ENCODE data around the gene NOTUM. TPM values are rescaled to one million over a fixed set of nuclear protein-coding genes. Genes with fewer than 3 reads are reported as not detected.

NOTUM gene
- total and polyA plus RNA-seq, 7 experiments from 2014 or later = 0.35 to 0.82 TPM; not detected in 5

DNA sequence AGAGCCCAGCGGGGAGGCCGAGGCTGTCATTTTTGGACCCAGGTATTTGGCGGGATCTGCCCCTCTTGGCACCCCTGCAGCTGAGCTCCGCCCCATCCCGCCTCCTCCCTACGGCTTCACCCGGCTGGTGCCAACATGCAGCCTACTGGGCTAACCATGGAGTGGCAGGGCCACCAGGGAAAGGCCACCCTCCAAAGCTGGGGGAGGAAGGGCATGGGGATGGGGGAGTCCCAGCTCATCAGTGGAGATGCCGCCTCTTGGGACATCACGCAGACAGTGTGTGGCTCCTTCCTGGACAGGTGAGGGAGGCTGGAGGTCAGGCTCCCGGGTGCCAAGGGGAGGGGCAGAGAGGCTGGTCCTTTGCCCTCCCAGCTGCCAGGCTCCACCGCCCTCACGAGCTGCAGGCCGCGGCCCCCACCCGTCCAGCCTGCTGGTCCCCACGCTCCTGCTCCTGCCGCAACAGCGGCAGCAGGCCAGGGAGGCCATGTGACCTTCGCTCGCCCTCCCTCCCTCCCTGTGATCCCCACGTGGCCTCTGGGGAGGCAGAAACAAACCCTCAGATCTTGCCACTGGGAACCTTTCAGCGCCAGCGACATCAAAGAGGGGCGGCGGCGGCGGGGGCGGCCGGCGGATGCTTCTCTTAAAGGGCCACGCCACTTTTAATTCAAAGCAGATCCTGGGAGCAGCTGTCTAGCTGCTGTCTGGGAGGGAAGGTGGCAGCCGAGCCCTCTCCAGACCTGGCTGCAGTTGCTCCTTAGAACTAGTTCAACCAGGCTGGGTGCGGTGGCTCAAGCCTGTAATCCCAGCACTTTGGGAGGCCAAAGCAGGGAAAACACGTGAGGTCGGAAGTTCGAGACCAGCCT is 6.8 kb upstream of the NOTUM start:
- Mint-ChIP-seq H3K27me3 (peaks cover 0 to 25% (median 0%) of the 10 kb centered on the region in 5 donors), H3K4me1 (peaks cover 4 to 40% (median 20%) of the 10 kb centered on the region in 7 donors), H3K36me3 (no peaks in the 10 kb centered on the region), H3K9me3 (peaks cover 0 to 5% (median 0%) of the 10 kb centered on the region in 11 donors), H3K27ac (peak overlapping the region; percentile 68 to 93 (median 84)), H3K4me3 (peak overlapping the region; percentile 60 to 84 (median 76))
- H3K4me1 ChIP-seq (ENCODE audit: control insufficient read depth in 2 of 2, insufficient read depth in 2 of 2, low read length in 2 of 2) = peaks cover 23% of the 10 kb centered on the region in 2 donors
- peak; percentile 62 to 90 (median 89) for DNase-seq
- ChIA-PET POLR2A (interaction anchor here (0.6 to 3.4 kb wide), 10 partner anchors 9 to 437 kb away, joined by 3 to 23 read pairs (median 3); partner anchors contain the start of genes ASPSCR1, CENPX and LRRC45), CTCF (interaction anchor here (0.6 to 2.5 kb wide), 6 partner anchors 9 to 333 kb away, joined by 3 to 8 read pairs (median 3); partner anchors contain the start of genes ASPSCR1, CENPX and LRRC45)
- H3K36me3 ChIP-seq (ENCODE audit: control insufficient read depth in 2 of 3, insufficient read depth in 3 of 3, low read length in 3 of 3) = no peaks in the 10 kb centered on the region
- peaks cover 0 to 2% of the 10 kb centered on the region in 2 donors for H3K27me3 ChIP-seq (ENCODE audit: control insufficient read depth in 2 of 2, insufficient read depth in 2 of 2, low read length in 2 of 2)
- H3K27ac ChIP-seq (ENCODE audit: low read depth, low read length) = peak overlapping the region; percentile 58
- intact Hi-C loops (cut with micrococcal nuclease) = loop anchor here (1.0 to 5.0 kb wide), 3 partner anchors 10 to 55 kb away; partner anchors contain the start of genes ASPSCR1 (in 2 of the 2), CENPX (in 2 of the 2), LRRC45 (in 2 of the 2) and MAFG (in 1 of the 2)
- peak overlapping the region; percentile 43 for H3K4me3 ChIP-seq (ENCODE audit: low read length)
- peak; percentile 97 for ATAC-seq
- no peaks in the 10 kb centered on the region for H3K9me3 ChIP-seq (ENCODE audit: control insufficient read depth in 2 of 3, low read length in 3 of 3)

DNA sequence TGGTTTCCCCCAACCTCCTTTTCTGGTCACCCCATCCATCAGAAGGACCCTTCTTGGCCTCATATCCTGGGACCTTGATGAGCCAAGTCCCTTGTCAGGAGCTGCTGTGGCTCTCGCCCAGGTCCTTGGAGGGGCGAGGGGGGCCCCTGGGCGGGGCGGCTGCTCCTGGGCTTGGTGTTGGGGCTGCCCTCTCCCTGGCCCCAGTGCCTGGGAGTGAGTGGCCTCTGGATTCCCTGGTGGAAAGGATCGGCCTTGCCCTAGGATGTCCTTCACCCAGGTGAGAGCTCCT is 6.2 kb upstream of the NOTUM start:
- DNase-seq (no peak), ATAC-seq (no peak)
- peaks cover 23% of the 10 kb centered on the region in 2 donors for H3K4me1 ChIP-seq (ENCODE audit: control insufficient read depth in 2 of 2, insufficient read depth in 2 of 2, low read length in 2 of 2)
- H3K36me3 ChIP-seq (ENCODE audit: control insufficient read depth in 2 of 3, insufficient read depth in 3 of 3, low read length in 3 of 3) = no peaks in the 10 kb centered on the region
- no peaks in the 10 kb centered on the region for H3K9me3 ChIP-seq (ENCODE audit: control insufficient read depth in 2 of 3, low read length in 3 of 3)
- peaks cover 0 to 30% (median 3%) of the 10 kb centered on the region in 5 donors for H3K27me3 Mint-ChIP-seq
- H3K4me1 Mint-ChIP-seq = peaks cover 4 to 44% (median 20%) of the 10 kb centered on the region in 7 donors
- ChIA-PET CTCF (interaction anchor here (0.7 to 2.5 kb wide), 4 partner anchors 8 to 55 kb away, joined by 3 to 8 read pairs (median 3); partner anchors contain the start of genes ASPSCR1, CENPX and LRRC45), POLR2A (interaction anchor here (0.7 to 3.4 kb wide), 9 partner anchors 10 to 382 kb away, joined by 3 to 23 read pairs (median 3); partner anchors contain the start of genes ASPSCR1, CENPX and LRRC45)
- H3K27me3 ChIP-seq (ENCODE audit: control insufficient read depth in 2 of 2, insufficient read depth in 2 of 2, low read length in 2 of 2) = peaks cover 0 to 2% of the 10 kb centered on the region in 2 donors
- peak overlapping the region; percentile 43 for H3K4me3 ChIP-seq (ENCODE audit: low read length)
- no peaks in the 10 kb centered on the region for H3K36me3 Mint-ChIP-seq
- no peaks in the 10 kb centered on the region for H3K9me3 Mint-ChIP-seq
- H3K27ac Mint-ChIP-seq = peak overlapping the region in 2 of 9 donors; percentile 77 to 83
- peak overlapping the region; percentile 58 for H3K27ac ChIP-seq (ENCODE audit: low read depth, low read length)
- intact Hi-C loops (cut with micrococcal nuclease) = loop anchor here in 1 of 2 donors (5.0 kb wide), 1 partner anchor 40 kb away; the partner anchor contains the start of gene MAFG
- peak overlapping the region in 8 of 10 donors; percentile 69 to 84 (median 76) for H3K4me3 Mint-ChIP-seq

DNA sequence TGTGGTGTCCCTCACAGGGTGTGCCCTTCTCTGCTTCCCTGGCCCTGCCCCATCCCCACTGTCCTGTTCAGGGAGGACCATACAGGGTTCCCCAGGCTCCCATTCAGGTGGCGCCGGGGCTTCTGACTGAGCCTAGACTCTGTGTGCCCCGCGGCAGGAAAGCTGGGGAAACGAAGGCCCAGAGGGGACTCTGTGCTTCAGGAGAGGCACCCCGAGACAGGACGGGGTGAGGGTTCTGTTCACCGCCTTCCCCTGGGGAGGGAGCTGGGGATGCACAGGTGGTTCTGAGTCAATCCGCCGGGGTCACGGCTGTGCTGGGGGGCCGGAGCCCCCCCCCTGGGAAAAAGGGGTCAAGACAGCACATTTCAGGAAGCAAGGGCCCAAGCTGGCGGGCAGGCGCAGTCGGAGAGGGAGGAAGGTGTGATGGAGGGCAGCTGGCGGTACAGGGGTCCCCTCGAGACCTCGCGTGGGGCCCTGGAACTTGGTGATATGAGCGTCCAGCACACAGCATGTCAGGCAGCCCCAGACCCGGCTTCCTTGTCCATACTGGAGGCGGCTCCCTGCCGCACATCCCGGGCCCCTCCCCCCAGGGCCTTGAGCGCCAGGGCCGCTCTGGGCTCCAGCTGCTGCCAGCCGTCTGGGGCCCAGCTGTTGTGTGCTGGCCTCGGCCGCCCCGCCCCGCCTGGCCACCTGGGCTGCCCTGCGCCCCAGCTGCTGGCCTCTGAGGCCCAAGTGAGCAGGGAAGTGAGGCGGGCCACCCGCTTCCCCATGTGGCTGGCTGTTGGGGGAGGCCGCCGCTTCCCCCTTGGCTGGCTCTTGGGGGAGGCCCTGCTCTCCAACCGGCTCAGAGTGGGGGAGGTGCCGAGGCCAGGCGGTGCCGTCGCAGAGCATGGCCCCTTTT is 5.6 kb upstream of the NOTUM start:
- peak overlapping the region in 4 of 10 donors; percentile 32 to 83 (median 64) for H3K4me3 Mint-ChIP-seq
- Histone ChIP-seq H3K4me1 (ENCODE audit: control insufficient read depth in 2 of 2, insufficient read depth in 2 of 2, low read length in 2 of 2) (peaks cover 23% of the 10 kb centered on the region in 2 donors), H3K9me3 (ENCODE audit: control insufficient read depth in 2 of 3, low read length in 3 of 3) (no peaks in the 10 kb centered on the region), H3K4me3 (ENCODE audit: low read length) (no peak overlapping the region), H3K36me3 (ENCODE audit: control insufficient read depth in 2 of 3, insufficient read depth in 3 of 3, low read length in 3 of 3) (no peaks in the 10 kb centered on the region), H3K27ac (ENCODE audit: low read depth, low read length) (peak overlapping the region; percentile 58), H3K27me3 (ENCODE audit: control insufficient read depth in 2 of 2, insufficient read depth in 2 of 2, low read length in 2 of 2) (peaks cover 0 to 2% of the 10 kb centered on the region in 2 donors)
- H3K27me3 Mint-ChIP-seq = peaks cover 0 to 33% (median 3%) of the 10 kb centered on the region in 5 donors
- POLR2A ChIA-PET = interaction anchor here (0.7 to 3.4 kb wide), 8 partner anchors 8 to 383 kb away, joined by 3 to 23 read pairs (median 4); partner anchors contain the start of genes ASPSCR1, CENPX and LRRC45
- CTCF ChIA-PET = interaction anchor here (1.1 to 2.5 kb wide), 3 partner anchors 10 to 56 kb away, joined by 3 to 8 read pairs (median 3); partner anchors contain the start of genes ASPSCR1, CENPX and LRRC45
- H3K9me3 Mint-ChIP-seq = no peaks in the 10 kb centered on the region
- H3K36me3 Mint-ChIP-seq = no peaks in the 10 kb centered on the region
- intact Hi-C loops (cut with micrococcal nuclease) = loop anchor here in 1 of 2 donors (5.0 kb wide), 1 partner anchor 39 kb away; the partner anchor contains the start of gene MAFG
- ATAC-seq = no peak
- peaks cover 4 to 45% (median 20%) of the 10 kb centered on the region in 7 donors for H3K4me1 Mint-ChIP-seq
- H3K27ac Mint-ChIP-seq = peak overlapping the region in 2 of 9 donors; percentile 4 to 33
- DNase-seq = no peak

DNA sequence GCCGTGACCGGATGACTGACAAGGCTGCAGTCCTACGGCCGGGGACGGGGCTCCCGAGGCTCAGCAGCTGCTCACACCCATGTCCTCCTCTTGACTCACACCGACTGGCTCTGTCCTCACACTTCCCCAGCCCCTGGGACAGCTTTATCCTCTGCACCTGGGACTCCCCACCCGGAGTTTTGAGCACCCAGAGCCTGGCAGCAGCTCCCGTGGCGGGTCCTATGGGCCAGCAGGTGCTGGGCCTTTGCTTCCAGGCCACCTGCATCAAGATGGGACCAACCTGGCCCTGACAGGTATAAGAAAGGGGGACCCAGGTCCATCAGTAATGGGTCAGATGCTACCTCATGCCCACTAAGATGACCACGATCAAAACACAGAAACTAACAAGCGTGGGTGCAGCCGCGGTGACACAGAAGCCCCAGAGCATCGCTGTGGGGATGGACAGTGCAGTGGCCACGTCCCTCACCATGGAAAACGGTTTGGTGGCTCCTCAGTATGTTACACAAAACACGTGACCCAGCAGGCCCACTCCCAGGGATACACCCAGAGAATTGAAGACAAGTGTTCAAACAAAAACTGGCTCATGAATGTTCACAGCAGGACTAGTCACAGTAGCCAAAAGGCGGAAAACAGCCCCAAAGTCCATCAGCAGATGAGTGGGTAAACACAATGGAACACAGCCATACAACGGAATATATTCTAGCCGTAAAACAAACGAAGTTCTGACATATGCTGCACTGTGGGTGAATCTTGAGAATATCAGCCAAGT is 3.3 kb upstream of the NOTUM start:
- intact Hi-C loops (cut with micrococcal nuclease) = no loop called here
- Histone ChIP-seq H3K9me3 (ENCODE audit: control insufficient read depth in 2 of 3, low read length in 3 of 3) (no peaks in the 10 kb centered on the region), H3K27me3 (ENCODE audit: control insufficient read depth in 2 of 2, insufficient read depth in 2 of 2, low read length in 2 of 2) (peaks cover under 1 to 2% of the 10 kb centered on the region in 2 donors), H3K27ac (ENCODE audit: low read depth, low read length) (no peak overlapping the region), H3K4me1 (ENCODE audit: control insufficient read depth in 2 of 2, insufficient read depth in 2 of 2, low read length in 2 of 2) (peaks cover 23% of the 10 kb centered on the region in 2 donors), H3K36me3 (ENCODE audit: control insufficient read depth in 2 of 3, insufficient read depth in 3 of 3, low read length in 3 of 3) (no peaks in the 10 kb centered on the region), H3K4me3 (ENCODE audit: low read length) (no peak overlapping the region)
- H3K4me1 Mint-ChIP-seq = peaks cover 4 to 39% (median 14%) of the 10 kb centered on the region in 7 donors
- no peaks in the 10 kb centered on the region for H3K9me3 Mint-ChIP-seq
- H3K27me3 Mint-ChIP-seq = peaks cover 0 to 33% (median 3%) of the 10 kb centered on the region in 5 donors
- DNase-seq (no peak), ATAC-seq (no peak)
- ChIA-PET POLR2A (interaction anchor here (0.6 kb wide), 2 partner anchors 48 to 231 kb away, joined by 4 read pairs; no protein-coding TSS in a partner anchor), CTCF (interaction anchor here (0.6 to 5.7 kb wide), 2 partner anchors 10 to 57 kb away, joined by 4 to 122 read pairs; partner anchors contain the start of genes CENPX and LRRC45)
- H3K4me3 Mint-ChIP-seq = peak overlapping the region in 2 of 10 donors; percentile 8 to 37
- H3K36me3 Mint-ChIP-seq = no peaks in the 10 kb centered on the region
- H3K27ac Mint-ChIP-seq = peak overlapping the region in 1 of 9 donors; percentile 60

DNA sequence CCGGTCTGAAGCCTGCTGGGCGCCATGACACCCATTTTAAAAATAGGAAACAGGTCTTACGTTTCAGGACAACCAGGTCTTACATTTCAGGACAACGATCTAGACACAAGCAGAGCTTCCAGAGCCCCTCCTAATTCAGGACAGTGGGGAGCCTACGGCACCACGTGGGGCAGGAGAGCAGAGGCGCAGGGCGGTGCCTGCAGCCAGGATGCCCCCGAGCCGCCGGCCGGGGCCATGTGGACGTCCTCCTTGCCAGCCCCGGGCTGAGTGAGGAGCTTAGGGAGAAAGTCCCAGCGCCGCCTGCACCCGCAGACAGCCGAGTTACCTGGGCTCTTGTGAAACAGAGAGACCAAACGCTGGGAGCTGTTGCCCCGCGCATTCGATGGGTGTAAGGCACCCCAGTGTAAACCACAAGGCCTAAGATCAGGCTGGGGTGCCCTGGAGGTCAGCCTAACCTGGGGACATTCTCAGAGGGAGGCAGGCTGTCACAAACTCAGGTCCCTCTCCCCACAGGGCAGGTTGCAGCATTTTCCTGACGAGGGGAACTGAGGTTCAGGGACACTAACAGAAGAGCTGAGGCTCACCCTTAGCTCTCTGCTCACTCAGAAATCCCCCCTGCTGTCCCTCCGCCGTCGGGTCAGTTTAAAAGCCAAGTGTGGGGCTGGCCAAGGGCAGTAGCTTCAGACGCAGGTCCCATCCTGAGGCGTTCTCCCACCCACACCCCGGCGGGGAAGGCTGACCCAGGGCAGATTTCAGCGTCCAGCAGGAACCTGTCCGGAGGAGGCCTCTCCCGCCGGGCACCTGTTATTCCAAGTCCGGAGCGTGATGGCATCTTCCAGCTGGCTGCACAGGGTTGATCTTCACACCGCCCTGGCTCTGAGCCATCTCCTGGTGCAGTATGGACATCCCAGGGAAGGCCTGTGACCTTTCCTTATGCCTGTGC is 1.8 kb upstream of the NOTUM start:
- Histone ChIP-seq H3K27ac (ENCODE audit: low read depth, low read length) (no peak overlapping the region), H3K9me3 (ENCODE audit: control insufficient read depth in 2 of 3, low read length in 3 of 3) (no peaks in the 10 kb centered on the region), H3K36me3 (ENCODE audit: control insufficient read depth in 2 of 3, insufficient read depth in 3 of 3, low read length in 3 of 3) (no peaks in the 10 kb centered on the region), H3K27me3 (ENCODE audit: control insufficient read depth in 2 of 2, insufficient read depth in 2 of 2, low read length in 2 of 2) (peaks cover 8% of the 10 kb centered on the region in 2 donors), H3K4me1 (ENCODE audit: control insufficient read depth in 2 of 2, insufficient read depth in 2 of 2, low read length in 2 of 2) (peaks cover 10 to 16% of the 10 kb centered on the region in 2 donors), H3K4me3 (ENCODE audit: low read length) (no peak overlapping the region)
- no peak for ATAC-seq
- Mint-ChIP-seq H3K27ac (peak overlapping the region in 1 of 9 donors; percentile 28), H3K4me3 (peak overlapping the region in 8 of 10 donors; percentile 36 to 72 (median 58)), H3K27me3 (peaks cover 0 to 44% (median 12%) of the 10 kb centered on the region in 5 donors), H3K4me1 (peaks cover 0 to 24% (median 5%) of the 10 kb centered on the region in 7 donors), H3K36me3 (no peaks in the 10 kb centered on the region), H3K9me3 (no peaks in the 10 kb centered on the region)
- DNase-seq = no peak
- intact Hi-C loops (cut with micrococcal nuclease) = no loop called here
- ChIA-PET POLR2A (interaction anchor here (0.9 to 4.4 kb wide), 3 partner anchors 14 to 63 kb away, joined by 3 to 29 read pairs (median 4); partner anchors contain the start of genes CENPX and LRRC45), CTCF (interaction anchor here (1.1 to 5.7 kb wide), 2 partner anchors 12 to 58 kb away, joined by 3 to 122 read pairs; partner anchors contain the start of genes CENPX and LRRC45)
